ENCODE measurements around the gene NOXA1. TPM values are rescaled to one million over a fixed set of nuclear protein-coding genes. Genes with fewer than 3 reads are reported as not detected.

Gene NOXA1
- polyA plus RNA-seq, 1 donor (not counting 4 experiments of a cell fraction or from before 2014, with no cell fraction given), result 0.09 TPM

- Histone ChIP-seq H4K20me1 (ENCODE audit: control insufficient read depth, extremely low read depth, insufficient read depth, low read length) (no peaks in the 10 kb centered on the region), H3K27me3 (ENCODE audit: control insufficient read depth, extremely low read depth, insufficient read depth, low read length) (peaks cover 20% of the 10 kb centered on the region), H3K79me2 (ENCODE audit: control insufficient read depth, insufficient read depth, low read length) (no peaks in the 10 kb centered on the region), H3K36me3 (ENCODE audit: control insufficient read depth in 2 of 2, extremely low read depth in 1 of 2, insufficient read depth in 2 of 2, low read length in 2 of 2) (no peaks in the 10 kb centered on the region), H3K9me3 (ENCODE audit: control insufficient read depth, low read depth, low read length) (no peaks in the 10 kb centered on the region), H3K4me1 (ENCODE audit: control insufficient read depth, extremely low read depth, insufficient read depth, low read length) (no peaks in the 10 kb centered on the region), H3K4me3 (ENCODE audit: control insufficient read depth in 2 of 3, extremely low read depth in 1 of 3, insufficient read depth in 2 of 3, low read depth in 1 of 3, low read length in 3 of 3) (no peak overlapping the region), H3K27ac (ENCODE audit: control insufficient read depth, insufficient read depth, low read length) (no peak overlapping the region), H2AFZ (ENCODE audit: control insufficient read depth, low read length) (no peak overlapping the region), H3K9me1 (ENCODE audit: control insufficient read depth, extremely low read depth, insufficient read depth, low read length) (no peaks in the 10 kb centered on the region), H3K4me2 (ENCODE audit: control insufficient read depth, extremely low read depth, insufficient read depth, low read depth, low read length) (no peak overlapping the region), H3K9ac (ENCODE audit: control insufficient read depth, extremely low read depth, insufficient read depth, low read length) (no peak overlapping the region)
- TF ChIP-seq CTCF (optimal IDR thresholded peaks at IDR 0.05 in 1 of 3, IDR thresholded peaks at IDR 0.05 in 1 of 3, conservative IDR thresholded peaks at IDR 0.05 in 1 of 3; ENCODE audit: extremely low read depth in 1 of 3, insufficient read depth in 2 of 3, low read length in 3 of 3), result no peak
- no peak for TF ChIP-seq EZH2 (IDR thresholded peaks at IDR 0.05; ENCODE audit: low read length)
- no peak for FAIRE-seq
- DNase-seq (ENCODE audit: low read depth, low spot score), result no peak
- dilution Hi-C loops (cut with MboI; ENCODE audit: extremely low pct_ligation_motif_present, low sequenced_read_pairs), result no loop called here
Measured at GRCh38 chr9:137434498-137435380, 11.5 kb downstream of the NOXA1 start.

- no peaks in the 10 kb centered on the region for H3K36me3 ChIP-seq (ENCODE audit: control insufficient read depth in 2 of 2, extremely low read depth in 1 of 2, insufficient read depth in 2 of 2, low read length in 2 of 2)
- H3K9ac ChIP-seq (ENCODE audit: control insufficient read depth, extremely low read depth, insufficient read depth, low read length), result no peak overlapping the region
- H3K4me1 ChIP-seq (ENCODE audit: control insufficient read depth, extremely low read depth, insufficient read depth, low read length), result no peaks in the 10 kb centered on the region
- no peak overlapping the region for H3K27ac ChIP-seq (ENCODE audit: control insufficient read depth, insufficient read depth, low read length)
- FAIRE-seq (no peak), DNase-seq (ENCODE audit: low read depth, low spot score) (no peak)
- no peak overlapping the region for H2AFZ ChIP-seq (ENCODE audit: control insufficient read depth, low read length)
- TF ChIP-seq EZH2 (IDR thresholded peaks at IDR 0.05; ENCODE audit: low read length) (no peak), CTCF (optimal IDR thresholded peaks at IDR 0.05 in 1 of 3, IDR thresholded peaks at IDR 0.05 in 1 of 3, conservative IDR thresholded peaks at IDR 0.05 in 1 of 3; ENCODE audit: extremely low read depth in 1 of 3, insufficient read depth in 2 of 3, low read length in 3 of 3) (no peak)
- no peak overlapping the region for H3K4me2 ChIP-seq (ENCODE audit: control insufficient read depth, extremely low read depth, insufficient read depth, low read depth, low read length)
- H3K9me1 ChIP-seq (ENCODE audit: control insufficient read depth, extremely low read depth, insufficient read depth, low read length), result no peaks in the 10 kb centered on the region
- no peaks in the 10 kb centered on the region for H4K20me1 ChIP-seq (ENCODE audit: control insufficient read depth, extremely low read depth, insufficient read depth, low read length)
- H3K4me3 ChIP-seq (ENCODE audit: control insufficient read depth in 2 of 3, extremely low read depth in 1 of 3, insufficient read depth in 2 of 3, low read depth in 1 of 3, low read length in 3 of 3), result no peak overlapping the region
- H3K9me3 ChIP-seq (ENCODE audit: control insufficient read depth, low read depth, low read length), result no peaks in the 10 kb centered on the region
- dilution Hi-C loops (cut with MboI; ENCODE audit: extremely low pct_ligation_motif_present, low sequenced_read_pairs), result no loop called here
- H3K27me3 ChIP-seq (ENCODE audit: control insufficient read depth, extremely low read depth, insufficient read depth, low read length), result peaks cover 20% of the 10 kb centered on the region
- no peaks in the 10 kb centered on the region for H3K79me2 ChIP-seq (ENCODE audit: control insufficient read depth, insufficient read depth, low read length)
Measured at GRCh38 chr9:137435381-137435891, 12.2 kb downstream of the NOXA1 start.

All from keratinocyte (primary cell).